ENCODE results near the gene DKK3.

GRCh38 chr11:12045914-12046635 is 37.6 kb upstream of the DKK3 start:
- TF ChIP-seq CTCF (conservative IDR thresholded peaks at IDR 0.05; ENCODE audit: low read depth in 2 of 2) (no peak), EZH2 (IDR thresholded peaks at IDR 0.05; ENCODE audit: low read depth, unreplicated experiment) (no peak), ZNF331 (CRISPR knock-in tag; IDR thresholded peaks at IDR 0.05; ENCODE audit: low read depth) (no peak), POLR2AphosphoS5 (IDR thresholded peaks at IDR 0.05; ENCODE audit: low read depth) (no peak), CREB1 (CRISPR knock-in tag; IDR thresholded peaks at IDR 0.05; ENCODE audit: low read depth) (no peak), EZH2phosphoT487 (IDR thresholded peaks at IDR 0.05; ENCODE audit: unreplicated experiment) (no peak)
- TF ChIP-seq, protein P1, sequence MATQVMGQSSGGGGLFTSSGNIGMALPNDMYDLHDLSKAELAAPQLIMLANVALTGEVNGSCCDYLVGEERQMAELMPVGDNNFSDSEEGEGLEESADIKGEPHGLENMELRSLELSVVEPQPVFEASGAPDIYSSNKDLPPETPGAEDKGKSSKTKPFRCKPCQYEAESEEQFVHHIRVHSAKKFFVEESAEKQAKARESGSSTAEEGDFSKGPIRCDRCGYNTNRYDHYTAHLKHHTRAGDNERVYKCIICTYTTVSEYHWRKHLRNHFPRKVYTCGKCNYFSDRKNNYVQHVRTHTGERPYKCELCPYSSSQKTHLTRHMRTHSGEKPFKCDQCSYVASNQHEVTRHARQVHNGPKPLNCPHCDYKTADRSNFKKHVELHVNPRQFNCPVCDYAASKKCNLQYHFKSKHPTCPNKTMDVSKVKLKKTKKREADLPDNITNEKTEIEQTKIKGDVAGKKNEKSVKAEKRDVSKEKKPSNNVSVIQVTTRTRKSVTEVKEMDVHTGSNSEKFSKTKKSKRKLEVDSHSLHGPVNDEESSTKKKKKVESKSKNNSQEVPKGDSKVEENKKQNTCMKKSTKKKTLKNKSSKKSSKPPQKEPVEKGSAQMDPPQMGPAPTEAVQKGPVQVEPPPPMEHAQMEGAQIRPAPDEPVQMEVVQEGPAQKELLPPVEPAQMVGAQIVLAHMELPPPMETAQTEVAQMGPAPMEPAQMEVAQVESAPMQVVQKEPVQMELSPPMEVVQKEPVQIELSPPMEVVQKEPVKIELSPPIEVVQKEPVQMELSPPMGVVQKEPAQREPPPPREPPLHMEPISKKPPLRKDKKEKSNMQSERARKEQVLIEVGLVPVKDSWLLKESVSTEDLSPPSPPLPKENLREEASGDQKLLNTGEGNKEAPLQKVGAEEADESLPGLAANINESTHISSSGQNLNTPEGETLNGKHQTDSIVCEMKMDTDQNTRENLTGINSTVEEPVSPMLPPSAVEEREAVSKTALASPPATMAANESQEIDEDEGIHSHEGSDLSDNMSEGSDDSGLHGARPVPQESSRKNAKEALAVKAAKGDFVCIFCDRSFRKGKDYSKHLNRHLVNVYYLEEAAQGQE (IDR thresholded peaks at IDR 0.05; ENCODE audit: unreplicated experiment), result no peak
